Lung (tissue), 12 donors: ENCODE data around the gene SOCS4. TPM values are rescaled to one million over a fixed set of nuclear protein-coding genes. Genes with fewer than 3 reads are reported as not detected.
"Not testable (repeated sequence)": the region's sequence is repeated elsewhere in the genome, so short reads cannot be mapped to it uniquely, and the experiment has no call there.

Experiments used
- ATAC-seq: fragments of 200-7000 bp; cut with Tn5 transposase; one replicate; pipeline ENCODE4 v1.9.1; 2020; ENCODE audit warnings: moderate number of reproducible peaks; ENCODE audit not compliant: insufficient read depth, low FRiP score
- DNase-seq, 3 donors: peaks; one replicate each; pipeline ENCODE4 v3.0.0-alpha.2; 2013 to 2017
- H3K27ac ChIP-seq, 2 donors: one replicate each; pipeline ENCODE4 v1.5.1; 2013; ENCODE audit warnings: mild to moderate bottlenecking in 2 of 2, moderate library complexity in 2 of 2, control low read depth in 1 of 2, inconsistent platforms in 1 of 2, low read depth in 1 of 2, low read length in 1 of 2
- H3K27me3 ChIP-seq, 3 donors: one replicate each; pipeline ENCODE4 v1.5.1; 2013; ENCODE audit warnings: low read length in 2 of 3; ENCODE audit not compliant: control insufficient read depth in 3 of 3, insufficient read depth in 3 of 3
- H3K36me3 ChIP-seq, 4 donors: one replicate each; pipeline ENCODE4 v1.5.1; 2013; ENCODE audit warnings: low read length in 4 of 4, mild to moderate bottlenecking in 1 of 4, moderate library complexity in 1 of 4; ENCODE audit not compliant: control insufficient read depth in 4 of 4, insufficient read depth in 4 of 4
- H3K4me1 ChIP-seq, 5 donors: one replicate each; pipeline ENCODE4 v1.5.1; 2013; ENCODE audit warnings: low read length in 5 of 5, mild to moderate bottlenecking in 2 of 5, moderate library complexity in 1 of 5; ENCODE audit not compliant: control insufficient read depth in 5 of 5, insufficient read depth in 5 of 5
- H3K4me3 ChIP-seq: one replicate; pipeline ENCODE4 v1.5.1; 2013; ENCODE audit warnings: mild to moderate bottlenecking, control low read depth, moderate library complexity
- H3K9ac ChIP-seq, 2 donors: one replicate each; pipeline ENCODE4 v1.5.1; 2013; ENCODE audit warnings: low read length in 2 of 2, control low read depth in 1 of 2; ENCODE audit not compliant: insufficient read depth in 1 of 2
- H3K9me3 ChIP-seq, 4 donors: one replicate each; pipeline ENCODE4 v1.5.1; 2013; ENCODE audit warnings: low read length in 3 of 4, mild to moderate bottlenecking in 1 of 4, moderate library complexity in 1 of 4; ENCODE audit not compliant: control insufficient read depth in 4 of 4, insufficient read depth in 3 of 4
- CTCF ChIP-seq: IDR thresholded peaks from 2 replicates; pipeline ENCODE4 v1.5.1; 2012; ENCODE audit warnings: mild to moderate bottlenecking; ENCODE audit errors: control extremely low read depth, extremely low read depth
- WGBS, 2 donors: extraction: QIAGEN DNeasy Blood & Tissue Kit; methylation state at CpG; one replicate each; pipeline ENCODE4 v1.1.7; 2013; 5-methylcytosine and 5-hydroxymethylcytosine counted together
- polyA plus RNA-seq, 2 donors: library from polyadenylated mRNA; stranded (reverse); fragments of 200-250 nt; gene quantifications; one replicate each; pipeline ENCODE4 v1.2.1, GENCODE V29; 2013
- total RNA-seq, 2 donors: library from RNA; depleted of rRNA in 1 of 2; stranded (reverse); fragments of >200 nt in 1 of 2; gene quantifications; one replicate each; pipeline ENCODE4 v1.2.1, GENCODE V29; 2014 to 2021
- donor health status: control.
- donor health status: control.
- donor health status: Bipolar disorder and iron deficiency.
- donor health status: healthy.
- donor health status: DM: yes; HTN: yes; CAD: no.

Gene SOCS4
- total and polyA plus RNA-seq, 4 donors, result 5.8 to 28.3 (median 10.5) TPM

GRCh38 chr14:55062517-55063351 lies 35.7 kb downstream of the SOCS4 start:
- Histone ChIP-seq H3K9ac (no peak overlapping the region), H3K27me3 (no peaks in the 10 kb centered on the region), H3K27ac (no peak overlapping the region), H3K9me3 (no peaks in the 10 kb centered on the region), H3K4me3 (no peak overlapping the region), H3K36me3 (peaks cover 3 to 19% (median 15%) of the 10 kb centered on the region in 4 donors), H3K4me1 (peaks cover 0 to 6% (median 0%) of the 10 kb centered on the region in 5 donors)
- ATAC-seq (no peak), DNase-seq (no peak)
- TF ChIP-seq CTCF, result no peak
- WGBS, 2 donors, result 89 to 91% methylated on average over 11 of the region's 11 CpGs

GRCh38 chr14:55064896-55065295 lies 37.9 kb downstream of the SOCS4 start:
- H3K4me1 ChIP-seq, H3K9ac ChIP-seq, H3K27me3 ChIP-seq, H3K4me3 ChIP-seq, ATAC-seq, H3K9me3 ChIP-seq, H3K27ac ChIP-seq, DNase-seq: not testable (repeated sequence)
- 71 to 91% methylated on average over 2 of the region's 2 CpGs for WGBS, 2 donors
- H3K36me3 ChIP-seq, result peaks cover 4 to 18% (median 12%) of the 10 kb centered on the region in 4 donors

- no peak for TF ChIP-seq CTCF
- Histone ChIP-seq H3K4me3 (no peak overlapping the region), H3K27ac (no peak overlapping the region), H3K9ac (no peak overlapping the region), H3K27me3 (no peaks in the 10 kb centered on the region), H3K4me1 (peaks cover 0 to 12% (median 0%) of the 10 kb centered on the region in 5 donors), H3K9me3 (no peaks in the 10 kb centered on the region), H3K36me3 (peaks cover 4 to 18% (median 12%) of the 10 kb centered on the region in 4 donors)
- DNase-seq, result no peak
- WGBS, 2 donors, result 75 to 88% methylated on average over 2 of the region's 2 CpGs
- ATAC-seq, result no peak
Measured at GRCh38 chr14:55065411-55065810, 38.4 kb downstream of the SOCS4 start.

GRCh38 chr14:55066223-55066622 lies 39.2 kb downstream of the SOCS4 start:
- no peak for ATAC-seq
- H3K36me3 ChIP-seq, result peaks cover 4 to 18% (median 12%) of the 10 kb centered on the region in 4 donors
- 99 to 100% methylated on average over 1 of the region's 1 CpG for WGBS, 2 donors

More at GRCh38 chr14:55066223-55066622, 39.2 kb downstream of the SOCS4 start:
- Histone ChIP-seq H3K27me3 (no peaks in the 10 kb centered on the region), H3K27ac (no peak overlapping the region), H3K9ac (no peak overlapping the region), H3K9me3 (no peaks in the 10 kb centered on the region), H3K4me1 (peaks cover 0 to 10% (median 0%) of the 10 kb centered on the region in 5 donors), H3K4me3 (no peak overlapping the region)
- TF ChIP-seq CTCF, result no peak
- DNase-seq, result no peak
